ENCODE measurements around the gene CIP2A.

- no peak for TF ChIP-seq CTCF (IDR thresholded peaks at IDR 0.05)
- no peak for TF ChIP-seq POLR2A (IDR thresholded peaks at IDR 0.05)
- TF ChIP-seq EP300 (IDR thresholded peaks at IDR 0.05) = no peak
Observed at GRCh38 chr3:108518895-108519294, 70.3 kb downstream of the CIP2A start.
